HepG2 (cell line): ENCODE measurements around the gene MPV17L2. TPM values are rescaled to one million over a fixed set of nuclear protein-coding genes. Genes with fewer than 3 reads are reported as not detected.

ENCODE experiments used
- HNRNPK ChIP-seq: fragments of 200-400 bp; formaldehyde crosslinking; IDR thresholded peaks from 2 replicates; pipeline ENCODE4 v1.6.1; 2018; ENCODE audit warnings: low read length, low read depth, moderate library complexity, mild to moderate bottlenecking; ENCODE audit not compliant: poor library complexity, severe bottlenecking
- KDM5B ChIP-seq: sonication (generic); formaldehyde crosslinking; IDR thresholded peaks from 2 replicates; pipeline ENCODE4 v1.4.0; 2020; ENCODE audit warnings: missing genetic modification reagents, mild to moderate bottlenecking, borderline replicate concordance
- MTA1 ChIP-seq: sonication (generic); formaldehyde crosslinking; IDR thresholded peaks from 2 replicates; pipeline ENCODE4 v1.4.0; 2020; ENCODE audit warnings: missing genetic modification reagents, mild to moderate bottlenecking, borderline replicate concordance
- TEAD3 ChIP-seq: optimal IDR thresholded peaks from 2 replicates; pipeline ENCODE3; 2016; ENCODE audit warnings: borderline replicate concordance
- TOPORS ChIP-seq: sonication (generic); formaldehyde crosslinking; IDR thresholded peaks from 2 replicates; pipeline ENCODE4 v1.8.0; 2023; ENCODE audit warnings: mild to moderate bottlenecking, missing genetic modification reagents
- ZNF234 ChIP-seq: sonication (generic); formaldehyde crosslinking; conservative IDR thresholded peaks from 2 replicates; pipeline ENCODE4 v1.5.1; 2020; ENCODE audit warnings: mild to moderate bottlenecking, missing genetic modification reagents
- ZNF292 ChIP-seq: sonication (generic); formaldehyde crosslinking; IDR thresholded peaks from 2 replicates; pipeline ENCODE4 v1.8.1; 2022; ENCODE audit warnings: mild to moderate bottlenecking, low read depth, missing genetic modification reagents, borderline replicate concordance
- ZNF430 ChIP-seq: sonication (generic); formaldehyde crosslinking; IDR thresholded peaks from 2 replicates; pipeline ENCODE4 v1.9.0; 2021; ENCODE audit warnings: mild to moderate bottlenecking, missing genetic modification reagents
- polyA plus RNA-seq, 8 experiments: library from polyadenylated mRNA; depleted of rRNA in 3 of 8; stranded (reverse) in 7 of 8; unstranded in 1 of 8; fragments of >200 nt; fragmentation: Illumina TruSeq in 4 of 8; extraction: Trizol in 4 of 8; gene quantifications; 2 replicates each; pipeline versions ENCODE4 v1.2.1 to v1.2.3, GENCODE V29; 2011 to 2016; ENCODE audit warnings: low read depth in 4 of 8, missing spikeins in 1 of 8, mixed read lengths in 1 of 8; ENCODE audit not compliant: insufficient read depth in 1 of 8
- total RNA-seq, 5 experiments: library from RNA; depleted of rRNA; stranded (reverse); fragments of >200 nt; fragmentation: Illumina TruSeq; extraction: Trizol; gene quantifications; 2 replicates each; pipeline ENCODE4 v1.2.3, GENCODE V29; 2016; ENCODE audit warnings: low read depth in 1 of 5
- TF ChIP-seq, protein P1 (sequence below): sonication (generic); formaldehyde crosslinking; IDR thresholded peaks from 2 replicates; pipeline ENCODE4 v1.4.0; 2020; ENCODE audit warnings: mild to moderate bottlenecking, missing genetic modification reagents
- TF ChIP-seq, protein P2 (sequence below): sonication (generic); formaldehyde crosslinking; IDR thresholded peaks from 2 replicates; pipeline ENCODE4 v1.4.0; 2020; ENCODE audit warnings: mild to moderate bottlenecking, missing genetic modification reagents
- TF ChIP-seq, protein P3 (sequence below): sonication (generic); formaldehyde crosslinking; IDR thresholded peaks from 2 replicates; pipeline ENCODE4 v1.4.0; 2020; ENCODE audit warnings: mild to moderate bottlenecking, missing genetic modification reagents
- TF ChIP-seq, protein P4 (sequence below): sonication (generic); formaldehyde crosslinking; IDR thresholded peaks from 2 replicates; pipeline ENCODE4 v1.5.1; 2020; ENCODE audit warnings: mild to moderate bottlenecking, missing genetic modification reagents, moderate library complexity
- TF ChIP-seq, protein P5 (sequence below): sonication (generic); formaldehyde crosslinking; IDR thresholded peaks from 2 replicates; pipeline ENCODE4 v1.5.1; 2020; ENCODE audit warnings: mild to moderate bottlenecking, missing genetic modification reagents
- TF ChIP-seq, protein P6 (sequence below): sonication (generic); formaldehyde crosslinking; IDR thresholded peaks from 2 replicates; pipeline ENCODE4 v1.9.0; 2022; ENCODE audit warnings: missing genetic modification reagents, mild to moderate bottlenecking, borderline replicate concordance

MPV17L2 gene
- total and polyA plus RNA-seq, 2 of the 13 experiments (the other 11 are each of a cell fraction or from before 2014, with no cell fraction given) = 13.6 to 16.7 TPM

DNA sequence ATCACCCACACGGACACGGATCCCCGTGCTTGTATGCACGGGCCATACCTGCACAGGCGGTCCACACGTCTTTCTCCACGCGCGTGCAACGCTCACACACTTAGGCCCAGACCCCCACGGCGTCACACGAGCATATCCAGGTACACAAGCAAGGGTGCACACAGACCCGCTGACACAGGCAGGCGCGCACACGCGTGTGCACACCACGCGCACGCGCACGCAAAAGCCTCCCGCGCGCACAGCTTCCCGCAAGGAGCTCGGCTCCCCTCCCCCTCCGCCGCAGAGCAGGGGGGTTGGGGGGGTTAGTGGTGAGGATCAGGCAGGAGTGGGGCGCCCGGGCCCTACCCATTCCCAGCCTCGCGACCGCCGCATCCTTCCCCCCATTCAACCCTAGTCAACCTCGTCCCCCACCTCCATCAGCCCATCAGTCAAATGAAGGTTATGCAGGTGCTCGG, 10.4 kb downstream of the MPV17L2 start (continued):
- TF ChIP-seq ZNF292 (0 out of 2 replicates have a peak, but pooled peaks have one; percentile 51), ZNF234 (CRISPR knock-in tag) (no peak), TEAD3 (CRISPR knock-in tag) (peak; percentile 13), ZNF430 (0 out of 2 replicates have a peak, but pooled peaks have one; percentile 12), HNRNPK (peak; percentile 80), MTA1 (CRISPR knock-in tag) (peak; percentile 57; the same call in 1 of the 2 replicates), TOPORS (CRISPR knock-in tag) (no peak), KDM5B (CRISPR knock-in tag) (peak; percentile 48; the same call in 1 of the 2 replicates)
- TF ChIP-seq, protein P1, sequence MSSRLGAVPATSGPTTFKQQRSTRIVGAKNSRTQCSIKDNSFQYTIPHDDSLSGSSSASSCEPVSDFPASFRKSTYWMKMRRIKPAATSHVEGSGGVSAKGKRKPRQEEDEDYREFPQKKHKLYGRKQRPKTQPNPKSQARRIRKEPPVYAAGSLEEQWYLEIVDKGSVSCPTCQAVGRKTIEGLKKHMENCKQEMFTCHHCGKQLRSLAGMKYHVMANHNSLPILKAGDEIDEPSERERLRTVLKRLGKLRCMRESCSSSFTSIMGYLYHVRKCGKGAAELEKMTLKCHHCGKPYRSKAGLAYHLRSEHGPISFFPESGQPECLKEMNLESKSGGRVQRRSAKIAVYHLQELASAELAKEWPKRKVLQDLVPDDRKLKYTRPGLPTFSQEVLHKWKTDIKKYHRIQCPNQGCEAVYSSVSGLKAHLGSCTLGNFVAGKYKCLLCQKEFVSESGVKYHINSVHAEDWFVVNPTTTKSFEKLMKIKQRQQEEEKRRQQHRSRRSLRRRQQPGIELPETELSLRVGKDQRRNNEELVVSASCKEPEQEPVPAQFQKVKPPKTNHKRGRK (CRISPR knock-in tag) = 0 out of 2 replicates have a peak, but pooled peaks have one; percentile 66
- TF ChIP-seq, protein P2, sequence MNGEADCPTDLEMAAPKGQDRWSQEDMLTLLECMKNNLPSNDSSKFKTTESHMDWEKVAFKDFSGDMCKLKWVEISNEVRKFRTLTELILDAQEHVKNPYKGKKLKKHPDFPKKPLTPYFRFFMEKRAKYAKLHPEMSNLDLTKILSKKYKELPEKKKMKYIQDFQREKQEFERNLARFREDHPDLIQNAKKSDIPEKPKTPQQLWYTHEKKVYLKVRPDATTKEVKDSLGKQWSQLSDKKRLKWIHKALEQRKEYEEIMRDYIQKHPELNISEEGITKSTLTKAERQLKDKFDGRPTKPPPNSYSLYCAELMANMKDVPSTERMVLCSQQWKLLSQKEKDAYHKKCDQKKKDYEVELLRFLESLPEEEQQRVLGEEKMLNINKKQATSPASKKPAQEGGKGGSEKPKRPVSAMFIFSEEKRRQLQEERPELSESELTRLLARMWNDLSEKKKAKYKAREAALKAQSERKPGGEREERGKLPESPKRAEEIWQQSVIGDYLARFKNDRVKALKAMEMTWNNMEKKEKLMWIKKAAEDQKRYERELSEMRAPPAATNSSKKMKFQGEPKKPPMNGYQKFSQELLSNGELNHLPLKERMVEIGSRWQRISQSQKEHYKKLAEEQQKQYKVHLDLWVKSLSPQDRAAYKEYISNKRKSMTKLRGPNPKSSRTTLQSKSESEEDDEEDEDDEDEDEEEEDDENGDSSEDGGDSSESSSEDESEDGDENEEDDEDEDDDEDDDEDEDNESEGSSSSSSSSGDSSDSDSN = peak; percentile 40; the same call in 1 of the 2 replicates
- TF ChIP-seq, protein P3, sequence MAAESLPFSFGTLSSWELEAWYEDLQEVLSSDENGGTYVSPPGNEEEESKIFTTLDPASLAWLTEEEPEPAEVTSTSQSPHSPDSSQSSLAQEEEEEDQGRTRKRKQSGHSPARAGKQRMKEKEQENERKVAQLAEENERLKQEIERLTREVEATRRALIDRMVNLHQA = no peak
- TF ChIP-seq, protein P4, sequence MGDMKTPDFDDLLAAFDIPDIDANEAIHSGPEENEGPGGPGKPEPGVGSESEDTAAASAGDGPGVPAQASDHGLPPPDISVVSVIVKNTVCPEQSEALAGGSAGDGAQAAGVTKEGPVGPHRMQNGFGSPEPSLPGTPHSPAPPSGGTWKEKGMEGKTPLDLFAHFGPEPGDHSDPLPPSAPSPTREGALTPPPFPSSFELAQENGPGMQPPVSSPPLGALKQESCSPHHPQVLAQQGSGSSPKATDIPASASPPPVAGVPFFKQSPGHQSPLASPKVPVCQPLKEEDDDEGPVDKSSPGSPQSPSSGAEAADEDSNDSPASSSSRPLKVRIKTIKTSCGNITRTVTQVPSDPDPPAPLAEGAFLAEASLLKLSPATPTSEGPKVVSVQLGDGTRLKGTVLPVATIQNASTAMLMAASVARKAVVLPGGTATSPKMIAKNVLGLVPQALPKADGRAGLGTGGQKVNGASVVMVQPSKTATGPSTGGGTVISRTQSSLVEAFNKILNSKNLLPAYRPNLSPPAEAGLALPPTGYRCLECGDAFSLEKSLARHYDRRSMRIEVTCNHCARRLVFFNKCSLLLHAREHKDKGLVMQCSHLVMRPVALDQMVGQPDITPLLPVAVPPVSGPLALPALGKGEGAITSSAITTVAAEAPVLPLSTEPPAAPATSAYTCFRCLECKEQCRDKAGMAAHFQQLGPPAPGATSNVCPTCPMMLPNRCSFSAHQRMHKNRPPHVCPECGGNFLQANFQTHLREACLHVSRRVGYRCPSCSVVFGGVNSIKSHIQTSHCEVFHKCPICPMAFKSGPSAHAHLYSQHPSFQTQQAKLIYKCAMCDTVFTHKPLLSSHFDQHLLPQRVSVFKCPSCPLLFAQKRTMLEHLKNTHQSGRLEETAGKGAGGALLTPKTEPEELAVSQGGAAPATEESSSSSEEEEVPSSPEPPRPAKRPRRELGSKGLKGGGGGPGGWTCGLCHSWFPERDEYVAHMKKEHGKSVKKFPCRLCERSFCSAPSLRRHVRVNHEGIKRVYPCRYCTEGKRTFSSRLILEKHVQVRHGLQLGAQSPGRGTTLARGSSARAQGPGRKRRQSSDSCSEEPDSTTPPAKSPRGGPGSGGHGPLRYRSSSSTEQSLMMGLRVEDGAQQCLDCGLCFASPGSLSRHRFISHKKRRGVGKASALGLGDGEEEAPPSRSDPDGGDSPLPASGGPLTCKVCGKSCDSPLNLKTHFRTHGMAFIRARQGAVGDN = peak; percentile 66; the same call in 1 of the 2 replicates
- TF ChIP-seq, protein P5, sequence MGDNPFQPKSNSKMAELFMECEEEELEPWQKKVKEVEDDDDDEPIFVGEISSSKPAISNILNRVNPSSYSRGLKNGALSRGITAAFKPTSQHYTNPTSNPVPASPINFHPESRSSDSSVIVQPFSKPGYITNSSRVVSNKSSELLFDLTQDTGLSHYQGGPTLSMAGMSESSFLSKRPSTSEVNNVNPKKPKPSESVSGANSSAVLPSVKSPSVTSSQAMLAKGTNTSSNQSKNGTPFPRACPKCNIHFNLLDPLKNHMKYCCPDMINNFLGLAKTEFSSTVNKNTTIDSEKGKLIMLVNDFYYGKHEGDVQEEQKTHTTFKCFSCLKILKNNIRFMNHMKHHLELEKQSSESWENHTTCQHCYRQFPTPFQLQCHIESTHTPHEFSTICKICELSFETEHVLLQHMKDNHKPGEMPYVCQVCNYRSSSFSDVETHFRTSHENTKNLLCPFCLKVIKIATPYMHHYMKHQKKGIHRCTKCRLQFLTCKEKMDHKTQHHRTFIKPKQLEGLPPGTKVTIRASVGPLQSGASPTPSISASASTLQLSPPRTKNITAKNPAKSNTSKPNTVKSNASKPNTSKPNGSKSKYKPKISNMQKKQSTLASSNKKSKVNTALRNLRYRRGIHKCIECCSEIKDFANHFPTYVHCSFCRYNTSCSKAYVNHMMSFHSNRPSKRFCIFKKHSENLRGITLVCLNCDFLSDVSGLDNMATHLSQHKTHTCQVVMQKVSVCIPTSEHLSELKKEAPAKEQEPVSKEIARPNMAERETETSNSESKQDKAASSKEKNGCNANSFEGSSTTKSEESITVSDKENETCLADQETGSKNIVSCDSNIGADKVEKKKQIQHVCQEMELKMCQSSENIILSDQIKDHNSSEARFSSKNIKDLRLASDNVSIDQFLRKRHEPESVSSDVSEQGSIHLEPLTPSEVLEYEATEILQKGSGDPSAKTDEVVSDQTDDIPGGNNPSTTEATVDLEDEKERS (CRISPR knock-in tag) = 0 out of 2 replicates have a peak, but pooled peaks have one; percentile 49
- TF ChIP-seq, protein P6, sequence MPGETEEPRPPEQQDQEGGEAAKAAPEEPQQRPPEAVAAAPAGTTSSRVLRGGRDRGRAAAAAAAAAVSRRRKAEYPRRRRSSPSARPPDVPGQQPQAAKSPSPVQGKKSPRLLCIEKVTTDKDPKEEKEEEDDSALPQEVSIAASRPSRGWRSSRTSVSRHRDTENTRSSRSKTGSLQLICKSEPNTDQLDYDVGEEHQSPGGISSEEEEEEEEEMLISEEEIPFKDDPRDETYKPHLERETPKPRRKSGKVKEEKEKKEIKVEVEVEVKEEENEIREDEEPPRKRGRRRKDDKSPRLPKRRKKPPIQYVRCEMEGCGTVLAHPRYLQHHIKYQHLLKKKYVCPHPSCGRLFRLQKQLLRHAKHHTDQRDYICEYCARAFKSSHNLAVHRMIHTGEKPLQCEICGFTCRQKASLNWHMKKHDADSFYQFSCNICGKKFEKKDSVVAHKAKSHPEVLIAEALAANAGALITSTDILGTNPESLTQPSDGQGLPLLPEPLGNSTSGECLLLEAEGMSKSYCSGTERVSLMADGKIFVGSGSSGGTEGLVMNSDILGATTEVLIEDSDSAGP (CRISPR knock-in tag) = peak; percentile 69; the same call in 1 of the 2 replicates
